Dermis blood vessel endothelial cell (primary cell): ENCODE measurements around the gene HSF2BP. TPM values are rescaled to one million over a fixed set of nuclear protein-coding genes. Genes with fewer than 3 reads are reported as not detected.
"Not testable (repeated sequence)": the region's sequence is repeated elsewhere in the genome, so short reads cannot be mapped to it uniquely, and the experiment has no call there.

Source experiments
- DNase-seq: peaks from one replicate; pipeline ENCODE4 v3.0.0; 2010
- total RNA-seq: library from RNA; depleted of rRNA; stranded (reverse); fragments of >200 nt; gene quantifications from 2 replicates; pipeline ENCODE4 v1.2.3, GENCODE V29; 2014

The HSF2BP gene
- total RNA-seq, 1 donor from 2014 or later = 0.68 TPM

GRCh38 chr21:43596616-43597015 lies 62.7 kb downstream of the HSF2BP start:
- no peak for DNase-seq

DNA sequence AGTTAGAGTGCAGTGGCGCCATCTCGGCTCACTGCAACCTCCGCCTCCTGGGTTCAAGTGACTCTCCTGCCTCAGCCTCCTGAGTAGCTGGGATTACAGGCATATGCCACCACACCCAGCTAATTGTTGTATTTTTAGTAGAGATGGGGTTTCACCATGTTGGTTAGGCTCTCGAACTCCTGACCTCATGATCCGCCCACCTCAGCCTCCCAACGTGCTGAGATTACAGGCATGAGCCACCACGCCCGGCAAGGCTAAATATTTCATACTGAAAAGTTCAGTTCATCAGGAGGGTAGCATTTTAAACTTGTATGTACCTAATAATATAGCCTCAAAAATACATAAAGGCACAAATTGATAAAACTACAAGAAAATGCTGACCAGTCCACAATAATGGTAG lies 63.5 kb downstream of the HSF2BP start:
- DNase-seq = not testable (repeated sequence)

GRCh38 chr21:43593078-43593477 lies 66.2 kb downstream of the HSF2BP start:
- DNase-seq = no peak

DNA sequence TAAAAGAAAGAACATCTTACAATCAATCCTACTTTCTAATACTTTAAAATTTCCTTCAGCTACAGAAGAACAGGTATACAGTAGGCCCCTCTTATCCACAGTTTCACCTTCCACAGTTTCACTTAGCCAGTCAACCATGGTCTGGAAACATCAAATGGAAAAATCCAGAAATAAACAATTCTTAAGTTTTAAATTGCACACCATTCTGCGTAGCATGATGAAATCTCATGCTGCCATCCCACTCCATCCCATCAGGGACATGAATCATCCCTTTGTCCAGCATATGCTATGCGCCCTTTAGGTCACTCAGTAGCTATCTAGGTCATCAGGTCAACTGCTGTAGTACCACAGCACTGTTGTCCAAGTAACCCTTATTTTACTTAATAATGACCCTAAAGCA lies 67.7 kb downstream of the HSF2BP start:
- peak; percentile 88 for DNase-seq

DNA sequence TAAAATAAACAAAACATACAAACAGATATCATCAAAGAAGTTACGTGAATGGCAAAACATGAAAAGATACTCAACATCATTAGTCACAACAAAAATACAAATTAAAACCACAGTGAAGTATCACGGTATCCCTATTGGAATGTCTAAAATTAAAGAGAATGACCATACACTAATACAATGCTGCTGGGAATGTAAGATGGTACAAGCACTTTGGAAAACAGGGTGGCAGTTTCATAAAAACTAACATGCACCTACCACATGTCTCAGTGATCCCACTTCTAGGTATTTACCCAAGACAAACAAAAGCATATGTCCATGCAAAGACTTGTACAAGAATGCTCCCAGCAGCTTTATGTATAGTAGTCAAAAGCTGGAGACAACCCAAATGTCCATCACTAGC lies 69.1 kb downstream of the HSF2BP start:
- no peak for DNase-seq

- DNase-seq = no peak
Observed at GRCh38 chr21:43588957-43589356, 70.3 kb downstream of the HSF2BP start.

- DNase-seq = peak; percentile 100
Observed at GRCh38 chr21:43585924-43586413, 73.3 kb downstream of the HSF2BP start.

DNA sequence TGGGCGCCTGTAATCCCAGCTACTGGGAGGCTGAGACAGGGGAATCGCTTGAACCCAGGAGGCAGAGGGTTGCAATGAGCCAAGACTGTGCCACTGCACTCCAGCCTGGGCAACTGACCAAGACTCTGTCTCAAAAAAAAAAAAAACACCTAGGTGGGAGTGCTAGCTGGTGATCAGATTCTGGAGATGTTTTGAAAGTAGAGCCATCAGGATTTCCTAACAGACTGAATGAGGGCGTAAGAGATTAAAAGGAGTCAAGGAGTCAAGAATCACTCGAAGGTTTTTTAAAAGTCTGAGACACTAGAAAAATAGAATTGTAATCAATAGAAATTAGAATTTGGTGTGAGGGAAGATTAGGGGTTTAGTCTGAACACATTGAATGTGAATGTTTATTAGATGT lies 73.8 kb downstream of the HSF2BP start:
- no peak for DNase-seq

DNA sequence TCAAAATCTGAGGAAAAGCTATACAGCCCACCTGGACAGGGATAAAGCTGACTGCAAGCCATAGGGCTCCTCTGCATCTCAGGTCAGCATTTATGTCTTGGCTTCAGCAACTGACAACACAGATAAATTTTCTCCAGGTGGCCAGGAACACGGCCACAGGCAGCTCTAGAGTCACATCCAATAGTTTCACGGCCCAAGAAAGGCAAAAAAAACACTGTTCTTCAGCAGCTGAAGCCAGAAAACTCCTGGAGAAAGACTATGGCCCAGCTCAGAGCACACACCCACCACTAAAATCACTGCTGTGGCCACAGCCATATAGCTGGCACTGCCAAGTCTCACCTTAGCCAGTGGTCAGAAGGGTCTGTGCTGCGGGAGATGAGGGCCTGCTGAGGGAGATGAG lies 77.8 kb downstream of the HSF2BP start:
- no peak for DNase-seq

GRCh38 chr21:43578677-43579303 lies 80.5 kb downstream of the HSF2BP start:
- no peak for DNase-seq

GRCh38 chr21:43575473-43575844 lies 83.8 kb downstream of the HSF2BP start:
- DNase-seq = no peak

DNA sequence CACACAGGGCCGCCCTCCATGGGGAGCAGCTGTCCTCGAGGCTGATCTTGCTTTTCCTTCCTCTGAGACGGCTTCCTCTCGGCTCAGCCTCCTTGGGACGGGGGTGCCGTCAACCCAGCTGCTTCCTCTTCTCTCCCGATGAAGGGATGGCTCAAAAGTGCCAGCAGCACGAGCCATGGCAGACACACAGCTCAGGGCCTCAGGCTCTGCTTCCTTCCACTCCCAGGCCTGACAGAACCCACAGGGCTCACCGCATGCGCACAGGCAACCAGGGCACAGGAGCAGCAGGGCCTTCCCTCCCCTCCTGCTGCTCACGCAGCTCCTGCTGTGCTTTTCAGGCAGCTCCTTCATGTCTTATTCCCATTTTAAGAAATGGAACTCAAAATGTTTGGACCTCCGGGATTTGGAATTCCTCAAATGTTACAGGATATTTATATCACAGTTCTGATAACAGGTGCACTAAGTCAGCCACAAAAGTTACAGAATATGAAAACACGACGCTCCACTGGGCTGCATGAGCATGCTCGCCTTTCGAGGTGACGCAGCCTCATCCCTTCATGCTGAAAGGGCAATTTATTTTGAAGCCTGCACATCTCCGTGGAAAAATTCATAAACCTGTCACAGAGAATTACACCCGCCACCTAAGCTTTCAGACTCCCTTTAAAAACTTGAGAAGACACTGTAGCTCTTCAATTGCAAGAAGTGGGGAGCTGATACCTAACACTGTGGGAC lies 84.4 kb downstream of the HSF2BP start:
- DNase-seq = peak; percentile 53

GRCh38 chr21:43573921-43574320 lies 85.4 kb downstream of the HSF2BP start:
- DNase-seq = no peak

- no peak for DNase-seq
Observed at GRCh38 chr21:43572446-43572845, 86.8 kb downstream of the HSF2BP start.

DNA sequence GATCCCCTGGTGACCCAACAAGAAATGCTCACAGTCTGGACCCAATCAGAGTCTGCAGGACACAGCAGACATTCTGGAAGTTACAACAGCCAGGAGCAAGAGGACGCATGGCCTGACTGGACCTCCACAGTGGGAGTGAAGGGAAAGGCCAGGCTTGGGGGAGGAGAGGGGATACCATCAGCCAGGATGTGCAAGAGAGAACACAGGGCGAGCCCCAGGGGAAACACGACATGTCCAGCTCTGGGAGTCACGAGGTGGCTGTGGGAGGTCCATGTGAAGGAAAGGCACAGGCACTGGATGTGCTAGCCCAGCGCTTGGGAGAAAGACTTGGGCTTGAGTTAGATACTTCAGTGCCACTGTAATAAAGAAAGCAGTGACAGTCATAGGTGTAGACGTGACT lies 87.3 kb downstream of the HSF2BP start:
- DNase-seq = no peak

GRCh38 chr21:43570195-43570594 lies 89.1 kb downstream of the HSF2BP start:
- DNase-seq = not testable (repeated sequence)

DNA sequence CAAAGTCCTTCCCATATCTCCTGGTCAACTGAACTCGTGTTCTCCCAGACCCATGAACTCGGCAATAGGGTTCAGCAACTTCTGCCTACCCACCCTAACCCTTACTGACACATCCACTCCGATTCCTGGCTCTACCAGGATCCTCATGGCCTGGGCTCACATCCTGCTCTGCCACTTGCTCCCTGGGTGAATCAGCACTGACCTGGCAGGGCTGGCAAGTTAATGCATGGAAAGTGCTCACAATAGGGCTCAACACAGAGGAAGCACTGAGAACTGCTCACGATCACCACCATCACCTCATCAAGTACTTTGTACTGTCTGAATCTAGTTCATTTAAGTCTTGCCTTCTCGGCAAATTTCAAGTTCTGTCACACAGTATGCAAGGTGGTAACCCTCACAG lies 96.8 kb downstream of the HSF2BP start:
- not testable (repeated sequence) for DNase-seq

GRCh38 chr21:43540561-43540960 lies 118.7 kb downstream of the HSF2BP start:
- DNase-seq = not testable (repeated sequence)

- DNase-seq = not testable (repeated sequence)
Observed at GRCh38 chr21:43522495-43523131, 136.7 kb downstream of the HSF2BP start.

DNA sequence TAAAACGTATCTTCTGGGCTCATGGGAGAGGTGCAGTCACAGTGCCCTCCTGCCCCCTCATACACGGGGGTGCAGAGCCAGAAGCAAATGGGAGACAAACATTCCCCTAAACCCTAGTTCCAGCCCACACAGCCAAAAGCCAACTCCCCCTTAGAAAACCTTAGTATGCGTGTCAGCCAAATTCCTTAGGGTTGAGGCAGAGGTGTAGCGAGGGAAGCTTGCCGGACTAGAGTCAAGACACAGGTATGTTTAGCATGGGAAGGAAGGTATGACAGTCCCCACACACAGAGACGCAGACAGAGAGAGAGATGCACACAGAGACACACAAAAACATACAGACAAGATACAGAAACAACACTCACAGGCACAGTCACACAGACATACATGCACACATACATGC lies 141.6 kb downstream of the HSF2BP start:
- DNase-seq = not testable (repeated sequence)

DNA sequence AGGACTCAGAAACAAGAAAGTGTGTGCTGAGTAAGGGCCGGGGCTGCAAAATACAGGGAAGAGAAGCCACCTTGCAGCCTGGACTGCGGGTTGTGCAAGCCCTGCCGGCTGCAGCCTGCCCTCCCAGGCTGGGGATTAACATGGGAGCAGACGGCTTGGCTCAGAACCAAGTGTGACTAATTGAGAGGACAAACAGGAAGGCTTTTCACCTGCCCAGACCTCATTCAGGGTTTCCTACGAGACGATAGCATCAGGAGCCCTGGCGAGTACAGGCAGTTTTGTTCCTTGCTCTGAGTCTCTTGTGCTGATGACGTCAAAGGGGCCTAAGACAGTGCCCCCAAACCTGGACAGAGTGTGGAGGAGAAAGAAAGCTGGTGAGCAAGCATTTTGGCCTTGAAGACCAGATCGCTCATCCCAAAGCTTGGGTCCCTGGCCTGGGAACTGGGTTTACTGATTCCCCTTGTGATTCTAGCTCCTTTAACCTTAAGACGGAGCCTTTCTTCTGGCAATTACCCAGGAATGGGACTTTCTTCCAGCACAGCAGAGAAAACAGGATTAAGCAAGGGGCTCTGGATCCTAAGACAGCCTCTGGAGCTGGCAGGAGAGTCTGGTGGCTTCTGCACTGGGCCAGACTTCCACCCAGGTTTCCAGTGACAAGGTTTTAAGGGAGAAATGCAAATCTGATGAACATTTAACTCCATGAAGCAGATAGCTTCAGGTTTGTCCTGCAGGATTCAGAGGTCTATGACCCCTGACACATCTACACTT lies 142.2 kb downstream of the HSF2BP start:
- not testable (repeated sequence) for DNase-seq

- DNase-seq = not testable (repeated sequence)
Observed at GRCh38 chr21:43516295-43516847, 142.9 kb downstream of the HSF2BP start.

DNA sequence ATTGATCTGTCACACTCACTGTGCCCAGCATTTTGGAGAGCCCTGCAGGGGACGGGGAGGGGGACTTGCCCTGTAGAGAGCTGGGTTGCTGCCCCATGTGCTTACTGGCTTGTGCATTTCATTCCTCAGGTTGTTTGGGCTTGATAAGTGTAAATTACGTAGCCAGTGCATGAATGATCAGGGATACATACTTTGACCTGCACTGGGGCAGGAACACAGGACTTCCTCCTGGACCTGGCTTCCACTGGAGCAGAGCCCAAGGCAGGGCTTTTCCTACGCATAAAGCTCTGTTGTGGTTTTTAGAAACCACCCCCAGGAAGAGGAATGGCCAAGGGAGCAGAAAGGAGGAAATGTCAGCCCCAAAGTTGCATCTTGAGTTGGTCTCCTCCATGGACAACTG lies 144.5 kb downstream of the HSF2BP start:
- not testable (repeated sequence) for DNase-seq
